Activated CD4-positive, alpha-beta T cell treated with anti-CD3 and anti-CD28 coated beads, Interleukin-2, amount 50 U/mL, for 16 hours (primary cell): ENCODE results near the gene BHLHE23.

Experiments
- DNase-seq: peaks from one replicate; pipeline ENCODE4 v3.0.0-alpha.2; 2020

Gene BHLHE23

GRCh38 chr20:62958388-62959100 lies 48.2 kb downstream of the BHLHE23 start:
- DNase-seq = no peak

- DNase-seq = no peak
These were observed 49.3 kb downstream of the BHLHE23 start for GRCh38 chr20:62957136-62958117.

- no peak for DNase-seq
These were observed 50.2 kb downstream of the BHLHE23 start for GRCh38 chr20:62956387-62957135.
